Gastrocnemius medialis (tissue), 4 donors: ENCODE data around the gene BDKRB2. TPM values are rescaled to one million over a fixed set of nuclear protein-coding genes. Genes with fewer than 3 reads are reported as not detected.

Experiments used
- ATAC-seq, 2 donors: fragments of 150-250 bp; one replicate each; pipeline ENCODE4 v1.9.1; 2016
- DNase-seq, 2 donors: peaks; one replicate each; pipeline ENCODE4 v3.0.0-alpha.2; 2019
- H3K27ac ChIP-seq, 4 donors: fragments of 200-600 bp; sonication (generic); 1 replicate in 1 of 4; 2 replicates in 3 of 4; pipeline ENCODE4 v1.5.1; 2016 to 2018; ENCODE audit warnings: mild to moderate bottlenecking in 2 of 4, moderate library complexity in 1 of 4
- H3K27me3 ChIP-seq, 3 donors: fragments of 200-600 bp; sonication (generic) in 2 of 3; 1 replicate in 1 of 3; 2 replicates in 2 of 3; pipeline versions ENCODE4 v1.5.1 to v1.6.0; 2016 to 2019; ENCODE audit warnings: mild to moderate bottlenecking in 1 of 3, moderate library complexity in 1 of 3
- H3K36me3 ChIP-seq, 2 donors: fragments of 200-600 bp; sonication (generic) in 1 of 2; one replicate each; pipeline ENCODE4 v1.5.1; 2017 to 2018
- H3K4me1 ChIP-seq, 2 donors: fragments of 200-600 bp; sonication (generic) in 1 of 2; one replicate each; pipeline ENCODE4 v1.5.1; 2016 to 2017; ENCODE audit warnings: mild to moderate bottlenecking in 2 of 2
- H3K4me3 ChIP-seq, 4 donors: fragments of 200-600 bp; sonication (generic) in 3 of 4; 1 replicate in 1 of 4; 2 replicates in 3 of 4; pipeline ENCODE4 v1.5.1; 2016 to 2019; ENCODE audit warnings: mild to moderate bottlenecking in 2 of 4
- H3K9me3 ChIP-seq, 3 donors: fragments of 200-600 bp; sonication (generic) in 2 of 3; 1 replicate in 1 of 3; 2 replicates in 2 of 3; pipeline ENCODE4 v1.5.1; 2016 to 2019
- POLR2A ChIP-seq, 2 donors: fragments of 450-650 bp; IDR thresholded peaks; one replicate each; pipeline ENCODE4 v1.6.1; 2017; ENCODE audit warnings: antibody characterized with exemption in 2 of 2, mild to moderate bottlenecking in 2 of 2, moderate library complexity in 2 of 2
- in situ Hi-C, 4 donors: fragments of 200-750 bp; cut with MboI; loops; one replicate each; pipeline versions ENCODE4 v1.15.0 to v1.8.0; 2017; ENCODE audit warnings: low sequenced_read_pairs in 4 of 4
- intact Hi-C: fragments of 100-400 bp; cut with DNase I; formaldehyde crosslinking; loops from one replicate; pipeline ENCODE4 v1.15.1; 2023; ENCODE audit warnings: low total_unique reads
- total RNA-seq, 4 donors: library from RNA; depleted of rRNA; stranded (reverse); fragments of >200 nt; gene quantifications; one replicate each; pipeline versions ENCODE4 v1.1.0 to v1.2.3, GENCODE V29; 2016
- TF ChIP-seq, protein P1 (sequence below), 5 experiments: fragments of 450-650 bp in 3 of 5; fragments of 200-600 bp in 2 of 5; sonication (generic) in 2 of 5; IDR thresholded peaks in 4 of 5; conservative IDR thresholded peaks in 1 of 5; 1 replicate in 4 of 5; 2 replicates in 1 of 5; pipeline ENCODE4 v1.5.1; 2016 to 2019; ENCODE audit warnings: antibody characterized with exemption in 5 of 5, mild to moderate bottlenecking in 3 of 5, moderate library complexity in 3 of 5

Gene BDKRB2
- total RNA-seq, 4 donors from 2014 or later: 0.10 to 1.3 (median 0.89) TPM

DNA sequence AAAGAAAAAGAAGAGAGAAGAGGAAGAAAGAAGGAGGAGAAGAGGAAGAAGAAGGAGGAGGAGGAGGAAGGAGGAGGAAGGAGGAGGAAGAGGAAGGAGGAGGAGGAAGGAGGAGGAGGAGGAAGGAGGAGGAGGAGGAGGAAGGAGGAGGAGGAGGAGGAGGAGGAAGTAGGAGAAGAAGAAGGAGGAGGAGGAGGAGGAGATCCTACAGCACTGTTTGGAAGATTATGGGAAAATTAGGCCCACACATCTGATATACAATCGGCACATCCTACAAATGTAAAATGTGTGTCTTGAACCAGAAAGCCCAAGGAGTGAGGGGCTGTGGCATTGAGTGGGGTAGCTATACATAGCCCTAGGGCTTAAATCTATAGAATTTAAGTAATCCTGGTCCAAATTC, 12.0 kb downstream of the BDKRB2 start:
- ATAC-seq: no peak
- Histone ChIP-seq H3K36me3 (no peaks in the 10 kb centered on the region), H3K4me3 (no peak overlapping the region), H3K27me3 (no peaks in the 10 kb centered on the region), H3K9me3 (no peaks in the 10 kb centered on the region), H3K4me1 (no peaks in the 10 kb centered on the region), H3K27ac (no peak overlapping the region)
- in situ Hi-C loops: no loop called here
- TF ChIP-seq POLR2A (IDR thresholded peaks at IDR 0.05): no peak
- no peak for DNase-seq
- intact Hi-C loops: no loop called here

DNA sequence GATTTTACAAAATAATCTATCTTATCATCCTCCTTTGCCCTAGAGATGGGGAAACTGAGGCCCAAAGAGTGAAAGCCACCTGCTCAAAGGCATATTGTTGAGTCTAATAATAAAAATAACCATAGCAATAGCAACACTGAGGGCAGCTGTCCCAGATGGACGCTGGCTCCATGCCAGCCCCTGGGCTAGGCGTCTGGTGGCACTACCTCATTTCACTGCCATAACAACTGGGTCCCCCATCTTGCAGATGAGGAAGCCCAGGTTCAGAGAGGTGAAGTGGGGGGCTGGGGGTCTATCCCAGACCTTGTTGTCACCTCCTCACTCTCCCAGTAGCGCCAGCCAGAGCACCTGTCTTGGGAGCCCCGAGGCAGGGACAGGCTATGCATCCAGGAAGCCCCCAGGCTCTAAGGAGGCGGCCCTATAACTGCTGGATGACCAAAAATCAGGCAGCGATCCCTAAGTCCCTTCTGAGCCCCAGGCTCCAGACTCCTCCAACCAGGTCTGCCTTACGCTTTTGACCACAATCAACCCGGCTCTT, 12.8 kb downstream of the BDKRB2 start:
- no peaks in the 10 kb centered on the region for H3K27me3 ChIP-seq
- intact Hi-C loops: no loop called here
- no peak overlapping the region for H3K4me3 ChIP-seq
- no peak for DNase-seq
- in situ Hi-C loops: no loop called here
- H3K36me3 ChIP-seq: no peaks in the 10 kb centered on the region
- no peaks in the 10 kb centered on the region for H3K9me3 ChIP-seq
- no peak overlapping the region for H3K27ac ChIP-seq
- no peaks in the 10 kb centered on the region for H3K4me1 ChIP-seq
- ATAC-seq: no peak
- TF ChIP-seq, protein P1, sequence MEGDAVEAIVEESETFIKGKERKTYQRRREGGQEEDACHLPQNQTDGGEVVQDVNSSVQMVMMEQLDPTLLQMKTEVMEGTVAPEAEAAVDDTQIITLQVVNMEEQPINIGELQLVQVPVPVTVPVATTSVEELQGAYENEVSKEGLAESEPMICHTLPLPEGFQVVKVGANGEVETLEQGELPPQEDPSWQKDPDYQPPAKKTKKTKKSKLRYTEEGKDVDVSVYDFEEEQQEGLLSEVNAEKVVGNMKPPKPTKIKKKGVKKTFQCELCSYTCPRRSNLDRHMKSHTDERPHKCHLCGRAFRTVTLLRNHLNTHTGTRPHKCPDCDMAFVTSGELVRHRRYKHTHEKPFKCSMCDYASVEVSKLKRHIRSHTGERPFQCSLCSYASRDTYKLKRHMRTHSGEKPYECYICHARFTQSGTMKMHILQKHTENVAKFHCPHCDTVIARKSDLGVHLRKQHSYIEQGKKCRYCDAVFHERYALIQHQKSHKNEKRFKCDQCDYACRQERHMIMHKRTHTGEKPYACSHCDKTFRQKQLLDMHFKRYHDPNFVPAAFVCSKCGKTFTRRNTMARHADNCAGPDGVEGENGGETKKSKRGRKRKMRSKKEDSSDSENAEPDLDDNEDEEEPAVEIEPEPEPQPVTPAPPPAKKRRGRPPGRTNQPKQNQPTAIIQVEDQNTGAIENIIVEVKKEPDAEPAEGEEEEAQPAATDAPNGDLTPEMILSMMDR (IDR thresholded peaks at IDR 0.05 in 4 of 5, conservative IDR thresholded peaks at IDR 0.05 in 1 of 5): no peak
- TF ChIP-seq POLR2A (IDR thresholded peaks at IDR 0.05): no peak

DNA sequence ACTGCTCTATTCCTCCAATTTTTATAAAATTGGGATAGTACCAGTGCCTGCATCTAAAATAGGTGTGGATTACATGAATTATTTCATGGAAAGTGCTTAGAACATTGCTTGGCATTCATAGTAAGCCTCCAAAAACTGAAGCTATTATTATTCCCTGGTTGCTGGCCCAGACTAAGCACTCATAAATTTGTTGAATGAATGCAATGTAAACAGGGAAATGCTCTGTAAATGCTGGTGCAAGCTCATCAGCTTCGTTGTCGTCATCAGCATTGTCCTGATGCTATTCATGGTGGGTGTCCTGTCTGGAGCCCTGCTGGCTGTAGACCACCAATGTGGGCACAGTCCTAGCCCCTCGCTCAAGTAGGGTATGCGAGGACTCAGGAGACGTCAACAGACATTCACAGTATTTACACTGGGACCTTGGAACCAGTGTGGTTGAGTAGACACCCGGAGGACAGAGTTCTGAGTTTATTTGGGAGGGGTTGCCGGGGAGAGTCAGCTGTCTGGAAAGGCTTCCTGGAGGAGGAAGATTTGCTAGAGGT, 16.5 kb downstream of the BDKRB2 start:
- Histone ChIP-seq H3K27ac (no peak overlapping the region), H3K36me3 (no peaks in the 10 kb centered on the region), H3K9me3 (no peaks in the 10 kb centered on the region), H3K4me1 (no peaks in the 10 kb centered on the region), H3K4me3 (no peak overlapping the region), H3K27me3 (no peaks in the 10 kb centered on the region)
- in situ Hi-C loops: no loop called here
- intact Hi-C loops: no loop called here
- TF ChIP-seq POLR2A (IDR thresholded peaks at IDR 0.05): no peak
- TF ChIP-seq, protein P1 (IDR thresholded peaks at IDR 0.05 in 4 of 5, conservative IDR thresholded peaks at IDR 0.05 in 1 of 5): no peak
- DNase-seq (no peak), ATAC-seq (no peak)

DNA sequence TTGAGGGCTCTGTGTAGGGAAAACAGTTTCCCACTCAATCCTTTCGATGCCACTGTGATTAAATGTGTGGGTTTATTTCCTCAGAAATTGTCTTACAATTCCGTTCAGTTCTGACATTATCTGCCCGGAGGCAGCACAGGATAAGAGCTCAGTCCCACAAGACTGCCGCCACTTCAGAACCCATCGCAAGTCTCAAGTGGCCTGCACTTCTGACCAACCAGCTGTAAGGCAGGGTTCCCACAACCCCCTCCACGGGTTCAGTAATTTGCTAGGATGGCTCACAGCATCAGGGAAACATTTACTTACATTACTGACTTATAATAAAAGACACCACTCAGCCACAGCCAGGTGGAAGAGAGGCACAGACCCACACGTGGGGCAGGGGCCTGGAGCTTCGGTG, 17.2 kb downstream of the BDKRB2 start:
- no peaks in the 10 kb centered on the region for H3K9me3 ChIP-seq
- TF ChIP-seq, protein P1 (IDR thresholded peaks at IDR 0.05 in 4 of 5, conservative IDR thresholded peaks at IDR 0.05 in 1 of 5): no peak
- no peak for TF ChIP-seq POLR2A (IDR thresholded peaks at IDR 0.05)
- ATAC-seq (no peak), DNase-seq (no peak)
- intact Hi-C loops (no loop called here), in situ Hi-C loops (no loop called here)
- H3K27me3 ChIP-seq: no peaks in the 10 kb centered on the region
- H3K36me3 ChIP-seq: no peaks in the 10 kb centered on the region
- H3K27ac ChIP-seq: no peak overlapping the region
- no peak overlapping the region for H3K4me3 ChIP-seq
- H3K4me1 ChIP-seq: no peaks in the 10 kb centered on the region

DNA sequence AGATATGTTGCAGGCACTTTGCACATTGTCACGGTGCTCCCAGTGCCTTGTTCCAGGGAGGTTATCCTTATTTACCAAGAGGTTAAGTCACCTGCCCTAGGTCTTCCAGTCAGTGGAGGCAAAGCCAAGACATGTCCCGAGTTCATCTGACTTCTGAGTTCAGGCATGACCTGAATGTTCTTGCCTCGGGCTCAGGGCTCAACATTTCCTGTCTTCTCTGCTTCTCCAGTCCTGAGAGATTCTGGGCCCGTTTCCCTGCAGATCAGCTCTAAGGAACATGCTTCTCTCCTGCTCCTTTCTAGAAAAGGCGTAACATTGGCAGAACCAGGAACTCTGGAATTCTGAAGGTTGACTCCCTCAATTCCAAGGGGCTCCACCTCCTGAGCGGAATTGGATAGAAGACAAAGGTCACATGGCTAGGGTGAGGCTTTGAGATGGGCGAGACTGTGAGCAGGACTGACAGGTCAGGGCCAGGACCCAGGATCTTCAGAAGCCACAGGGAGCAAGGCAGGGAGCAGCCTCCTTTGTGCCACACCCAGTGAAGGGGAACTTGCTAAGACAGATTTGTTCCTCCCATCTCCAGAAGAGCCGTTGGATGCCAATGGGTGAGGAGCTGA, 19.9 kb downstream of the BDKRB2 start:
- intact Hi-C loops (no loop called here), in situ Hi-C loops (no loop called here)
- no peaks in the 10 kb centered on the region for H3K4me1 ChIP-seq
- H3K9me3 ChIP-seq: no peaks in the 10 kb centered on the region
- DNase-seq (no peak), ATAC-seq (no peak)
- no peak overlapping the region for H3K27ac ChIP-seq
- H3K36me3 ChIP-seq: no peaks in the 10 kb centered on the region
- no peak overlapping the region for H3K4me3 ChIP-seq
- TF ChIP-seq, protein P1 (IDR thresholded peaks at IDR 0.05 in 4 of 5, conservative IDR thresholded peaks at IDR 0.05 in 1 of 5): no peak
- TF ChIP-seq POLR2A (IDR thresholded peaks at IDR 0.05): no peak
- H3K27me3 ChIP-seq: no peaks in the 10 kb centered on the region
